Measurements from ENCODE around the gene FRMD8. TPM values are rescaled to one million over a fixed set of nuclear protein-coding genes. Genes with fewer than 3 reads are reported as not detected.

The FRMD8 gene
- total and polyA plus RNA-seq, 9 of the 15 experiments (the other 6 are each of a cell fraction or from before 2014, with no cell fraction given): 4.5 to 54.5 (median 15.8) TPM

- TF ChIP-seq PATZ1 (CRISPR knock-in tag; IDR thresholded peaks at IDR 0.05; ENCODE audit: borderline replicate concordance) (no peak), ZNF134 (CRISPR knock-in tag; conservative IDR thresholded peaks at IDR 0.05) (no peak), ZNF217 (CRISPR knock-in tag; IDR thresholded peaks at IDR 0.05) (no peak)
These were observed 50.1 kb downstream of the FRMD8 start (continued) for GRCh38 chr11:65436412-65437032.

- peaks cover 6% of the 10 kb centered on the region for H3K9me1 ChIP-seq (ENCODE audit: control insufficient read depth, insufficient read depth, low read length)
- CTCF ChIA-PET (ENCODE audit: low intra/inter-chr PET ratio): no interaction called here
- peaks cover 90% of the 10 kb centered on the region for H3K36me3 ChIP-seq (ENCODE audit: control insufficient read depth, insufficient read depth, low read length)
- intact Hi-C loops (cut with micrococcal nuclease): no loop called here
- no TSS peak for BruUV-seq (replicated peaks)
- H3K9ac ChIP-seq (ENCODE audit: insufficient read depth in 1 of 2, low read depth in 2 of 2, low read length in 2 of 2): no peak overlapping the region
- WGBS (ENCODE audit: insufficient coverage, low coverage, missing lambda C conversion rate): 88% methylated on average over 14 of the region's 14 CpGs
- H4K20me1 ChIP-seq (replicated peaks; ENCODE audit: control insufficient read depth, insufficient read depth, low read length): 0 out of 2 replicates have a peak, but pooled peaks cover 3% of the 10 kb centered on the region
- H3K27me3 ChIP-seq (ENCODE audit: control insufficient read depth in 2 of 2, insufficient read depth in 2 of 2, low read length in 2 of 2): no peaks in the 10 kb centered on the region
- H3K4me2 ChIP-seq (ENCODE audit: insufficient read depth, low read length): no peak overlapping the region
- no peaks in the 10 kb centered on the region for H3K9me3 ChIP-seq (replicated peaks; ENCODE audit: control insufficient read depth, insufficient read depth, low read depth, low read length)
- FAIRE-seq (no peak), DNase-seq (ENCODE audit: extremely low read depth in 1 of 4, low spot score in 3 of 4) (no peak), ATAC-seq (no peak)
- H3K4me1 ChIP-seq (replicated peaks in 1 of 2; ENCODE audit: control insufficient read depth in 2 of 2, insufficient read depth in 2 of 2, low read length in 2 of 2): peaks cover 9 to 18% of the 10 kb centered on the region in 2 experiments; a peak in 4 of 5 replicates
- no peak overlapping the region for H2AFZ ChIP-seq (ENCODE audit: low read depth, low read length)
- H3K79me2 ChIP-seq (ENCODE audit: control insufficient read depth, insufficient read depth, low read length): peaks cover 94% of the 10 kb centered on the region
- POLR2A ChIA-PET: interaction anchor here (0.7 to 3.4 kb wide), 13 partner anchors 9 to 116 kb away, joined by 3 to 49 read pairs (median 6); partner anchors contain the start of genes MALAT1 and NEAT1
- in situ Hi-C loops (cut with MboI): no loop called here
- H3K4me3 ChIP-seq: no peak overlapping the region
- no peak overlapping the region for H3K27ac ChIP-seq (ENCODE audit: extremely low read depth, low read depth, low read length)
- TF ChIP-seq TFAP4 (CRISPR knock-in tag; IDR thresholded peaks at IDR 0.05; ENCODE audit: borderline replicate concordance) (no peak), CBX1 (IDR thresholded peaks at IDR 0.05; ENCODE audit: low read depth) (no peak), NR2C1 (IDR thresholded peaks at IDR 0.05) (no peak), NR2C1 (tag; IDR thresholded peaks at IDR 0.05) (no peak), ZNF695 (CRISPR knock-in tag; IDR thresholded peaks at IDR 0.05) (no peak), BRF2 (IDR thresholded peaks at IDR 0.05; ENCODE audit: borderline replicate concordance, insufficient read depth, insufficient read length) (no peak), USF1 (CRISPR knock-in tag; IDR thresholded peaks at IDR 0.05) (no peak), TBP (optimal IDR thresholded peaks at IDR 0.05; ENCODE audit: low read depth, low read length) (no peak), POLR2G (IDR thresholded peaks at IDR 0.05; ENCODE audit: low read depth, low read length) (no peak), PML (IDR thresholded peaks at IDR 0.05; ENCODE audit: low read length) (peak; percentile 25; the same call in 1 of the 2 replicates), POLR2A (conservative IDR thresholded peaks at IDR 0.05) (peak; percentile 64; the same call in 1 of the 2 replicates), ZKSCAN1 (IDR thresholded peaks at IDR 0.05; ENCODE audit: low read depth, low read length) (no peak)
These were observed 51.2 kb downstream of the FRMD8 start for GRCh38 chr11:65437436-65438227.

Data from K562 (cell line).